OCI-LY7 (cell line): ENCODE measurements around the gene PPIL3.

Experiments used
- CTCF ChIP-seq: fragments of 200-600 bp; sonication (generic); conservative IDR thresholded peaks from 2 replicates; pipeline ENCODE4 v1.5.1; 2014; ENCODE audit warnings: mild to moderate bottlenecking, antibody characterized with exemption, low read length, moderate library complexity, mixed read lengths
- EZH2phosphoT487 ChIP-seq: fragments of 200-600 bp; sonication (generic); IDR thresholded peaks from 2 replicates; pipeline ENCODE4 v1.6.1; 2018; ENCODE audit warnings: low read depth, borderline replicate concordance, mild to moderate bottlenecking, mixed run types, antibody characterized with exemption, low read length, moderate library complexity, mixed read lengths

GRCh38 chr2:200873560-200873959, 15.3 kb downstream of the PPIL3 start:
- no peak for TF ChIP-seq CTCF
- no peak for TF ChIP-seq EZH2phosphoT487
